Mononuclear cell (primary cell): ENCODE data around the gene ALX3. TPM values are rescaled to one million over a fixed set of nuclear protein-coding genes. Genes with fewer than 3 reads are reported as not detected.
"Not testable (repeated sequence)": the region's sequence is repeated elsewhere in the genome, so short reads cannot be mapped to it uniquely, and the experiment has no call there.

Experiments
- H3K27me3 ChIP-seq: 2 replicates; pipeline ENCODE4 v1.6.0; 2011; ENCODE audit warnings: low read length, control low read depth; ENCODE audit not compliant: insufficient read depth
- H3K4me1 ChIP-seq: 2 replicates; pipeline ENCODE4 v1.5.1; 2011; ENCODE audit warnings: mild to moderate bottlenecking, low read length, control low read depth; ENCODE audit not compliant: insufficient read depth
- H3K4me3 ChIP-seq: 2 replicates; pipeline ENCODE4 v1.5.1; 2011; ENCODE audit warnings: mild to moderate bottlenecking, low read length, moderate library complexity
- H3K9me3 ChIP-seq: 2 replicates; pipeline ENCODE4 v1.5.1; 2011; ENCODE audit warnings: low read depth, mild to moderate bottlenecking, control low read depth, low read length
- total RNA-seq: library from RNA; depleted of rRNA; stranded (reverse); fragments of >200 nt; gene quantifications from one replicate; pipeline ENCODE4 v1.2.3, GENCODE V29; 2012

The ALX3 gene
- total RNA-seq, 1 donor = not detected

- Histone ChIP-seq H3K27me3 (no peaks in the 10 kb centered on the region), H3K4me3 (no peak overlapping the region), H3K4me1 (no peaks in the 10 kb centered on the region), H3K9me3 (no peaks in the 10 kb centered on the region)
These were observed 21.4 kb downstream of the ALX3 start for GRCh38 chr1:110048923-110049601.

GRCh38 chr1:110048240-110048639, 22.2 kb downstream of the ALX3 start:
- no peak overlapping the region for H3K4me3 ChIP-seq

GRCh38 chr1:110047463-110047862, 23.0 kb downstream of the ALX3 start:
- Histone ChIP-seq H3K4me3 (no peak overlapping the region), H3K9me3 (no peaks in the 10 kb centered on the region), H3K27me3 (no peaks in the 10 kb centered on the region), H3K4me1 (no peaks in the 10 kb centered on the region)

More at GRCh38 chr1:110048240-110048639, 22.2 kb downstream of the ALX3 start:
- Histone ChIP-seq H3K27me3 (no peaks in the 10 kb centered on the region), H3K9me3 (no peaks in the 10 kb centered on the region), H3K4me1 (no peaks in the 10 kb centered on the region)

- no peaks in the 10 kb centered on the region for H3K9me3 ChIP-seq
- H3K27me3 ChIP-seq = no peaks in the 10 kb centered on the region
- no peak overlapping the region for H3K4me3 ChIP-seq
- no peaks in the 10 kb centered on the region for H3K4me1 ChIP-seq
These were observed 27.5 kb downstream of the ALX3 start for GRCh38 chr1:110043016-110043415.

- no peaks in the 10 kb centered on the region for H3K27me3 ChIP-seq
- H3K4me3 ChIP-seq = no peak overlapping the region
- H3K4me1 ChIP-seq = peaks cover 10% of the 10 kb centered on the region
- H3K9me3 ChIP-seq = no peaks in the 10 kb centered on the region
These were observed 29.9 kb downstream of the ALX3 start for GRCh38 chr1:110040548-110040947.

- Histone ChIP-seq H3K27me3 (no peaks in the 10 kb centered on the region), H3K9me3 (no peaks in the 10 kb centered on the region), H3K4me1 (peaks cover 16% of the 10 kb centered on the region), H3K4me3 (no peak overlapping the region)
These were observed 30.8 kb downstream of the ALX3 start for GRCh38 chr1:110039641-110040040.

GRCh38 chr1:110038271-110038670, 32.2 kb downstream of the ALX3 start:
- no peak overlapping the region for H3K4me3 ChIP-seq
- no peaks in the 10 kb centered on the region for H3K9me3 ChIP-seq
- peaks cover 26% of the 10 kb centered on the region for H3K4me1 ChIP-seq
- no peaks in the 10 kb centered on the region for H3K27me3 ChIP-seq

GRCh38 chr1:110035236-110035752, 35.2 kb downstream of the ALX3 start:
- Histone ChIP-seq H3K4me1 (peaks cover 42% of the 10 kb centered on the region), H3K4me3 (peak overlapping the region; percentile 98), H3K27me3 (no peaks in the 10 kb centered on the region), H3K9me3 (no peaks in the 10 kb centered on the region)

- no peaks in the 10 kb centered on the region for H3K9me3 ChIP-seq
- H3K4me1 ChIP-seq = peaks cover 45% of the 10 kb centered on the region
- peak within 1 kb of the TSS; percentile 98 for H3K4me3 ChIP-seq
- H3K27me3 ChIP-seq = no peaks in the 10 kb centered on the region
These were observed 35.8 kb downstream of the ALX3 start, which contains the start of gene STRIP1 for GRCh38 chr1:110034451-110035235. Gene STRIP1, plus strand, starts transcription at chr1:110034624. Its CDS starts 14 bp downstream, at chr1:110034638.

- Histone ChIP-seq H3K4me1 (peaks cover 45% of the 10 kb centered on the region), H3K4me3 (peak overlapping the region; percentile 98), H3K9me3 (no peaks in the 10 kb centered on the region), H3K27me3 (no peaks in the 10 kb centered on the region)
These were observed 36.4 kb downstream of the ALX3 start for GRCh38 chr1:110034040-110034450.

GRCh38 chr1:110033421-110033820, 37.1 kb downstream of the ALX3 start:
- no peaks in the 10 kb centered on the region for H3K9me3 ChIP-seq
- no peak overlapping the region for H3K4me3 ChIP-seq
- H3K27me3 ChIP-seq = no peaks in the 10 kb centered on the region
- peaks cover 45% of the 10 kb centered on the region for H3K4me1 ChIP-seq

- no peaks in the 10 kb centered on the region for H3K27me3 ChIP-seq
- peaks cover 45% of the 10 kb centered on the region for H3K4me1 ChIP-seq
- no peaks in the 10 kb centered on the region for H3K9me3 ChIP-seq
- no peak overlapping the region for H3K4me3 ChIP-seq
These were observed 38.1 kb downstream of the ALX3 start for GRCh38 chr1:110032327-110032726.

- H3K27me3 ChIP-seq, H3K4me3 ChIP-seq, H3K9me3 ChIP-seq: not testable (repeated sequence)
- peaks cover 37% of the 10 kb centered on the region for H3K4me1 ChIP-seq
These were observed 39.8 kb downstream of the ALX3 start for GRCh38 chr1:110030687-110031086.

- H3K4me1 ChIP-seq = no peaks in the 10 kb centered on the region
- no peaks in the 10 kb centered on the region for H3K9me3 ChIP-seq
- no peaks in the 10 kb centered on the region for H3K27me3 ChIP-seq
- H3K4me3 ChIP-seq = no peak overlapping the region
These were observed 45.9 kb downstream of the ALX3 start for GRCh38 chr1:110024613-110025012.

- Histone ChIP-seq H3K27me3 (no peaks in the 10 kb centered on the region), H3K4me3 (no peak overlapping the region), H3K9me3 (no peaks in the 10 kb centered on the region), H3K4me1 (no peaks in the 10 kb centered on the region)
These were observed 49.2 kb downstream of the ALX3 start for GRCh38 chr1:110021285-110021684.
